T-helper 17 cell (primary cell): ENCODE data around the gene TRAF7. TPM values are rescaled to one million over a fixed set of nuclear protein-coding genes. Genes with fewer than 3 reads are reported as not detected.
A peak's percentile ranks its signal among the peaks of the same experiment; 100 is the strongest.

ENCODE experiments used
- ATAC-seq: fragments of 150-1000 bp; cut with Tn5 transposase; 2 replicates; pipeline ENCODE4 v1.10.0; 2021; ENCODE audit warnings: mild to moderate bottlenecking, moderate library complexity
- DNase-seq, 3 donors: peaks; one replicate each; pipeline versions ENCODE4 v3.0.0 to v3.0.0-alpha.2; 2020 to 2021
- H3K9me3 ChIP-seq: one replicate; pipeline ENCODE4 v1.7.0; 2013; ENCODE audit warnings: low read length, mild to moderate bottlenecking; ENCODE audit not compliant: control insufficient read depth, poor library complexity, severe bottlenecking
- H3K27ac Mint-ChIP-seq: one replicate; pipeline ENCODE4 v1.8.0; 2022; ENCODE audit warnings: mild to moderate bottlenecking, moderate library complexity, mixed read lengths
- H3K27me3 Mint-ChIP-seq: one replicate; pipeline ENCODE4 v1.8.0; 2022; ENCODE audit warnings: mixed read lengths
- H3K36me3 Mint-ChIP-seq: one replicate; pipeline ENCODE4 v1.8.0; 2022; ENCODE audit warnings: low read depth, mixed read lengths
- H3K4me1 Mint-ChIP-seq: one replicate; pipeline ENCODE4 v1.8.0; 2022; ENCODE audit warnings: mild to moderate bottlenecking, mixed read lengths
- H3K4me3 Mint-ChIP-seq: one replicate; pipeline ENCODE4 v1.8.0; 2022; ENCODE audit warnings: mild to moderate bottlenecking, moderate library complexity, mixed read lengths
- total RNA-seq, 4 donors: library from RNA in 2 of 4; stranded (reverse) in 2 of 4; gene quantifications; one replicate each; pipeline ENCODE4 v1.2.3 and lab custom pipeline; 2022 to 2026

Gene TRAF7
- total RNA-seq, 2 donors from 2014 or later: 32.4 to 35.0 TPM

DNA sequence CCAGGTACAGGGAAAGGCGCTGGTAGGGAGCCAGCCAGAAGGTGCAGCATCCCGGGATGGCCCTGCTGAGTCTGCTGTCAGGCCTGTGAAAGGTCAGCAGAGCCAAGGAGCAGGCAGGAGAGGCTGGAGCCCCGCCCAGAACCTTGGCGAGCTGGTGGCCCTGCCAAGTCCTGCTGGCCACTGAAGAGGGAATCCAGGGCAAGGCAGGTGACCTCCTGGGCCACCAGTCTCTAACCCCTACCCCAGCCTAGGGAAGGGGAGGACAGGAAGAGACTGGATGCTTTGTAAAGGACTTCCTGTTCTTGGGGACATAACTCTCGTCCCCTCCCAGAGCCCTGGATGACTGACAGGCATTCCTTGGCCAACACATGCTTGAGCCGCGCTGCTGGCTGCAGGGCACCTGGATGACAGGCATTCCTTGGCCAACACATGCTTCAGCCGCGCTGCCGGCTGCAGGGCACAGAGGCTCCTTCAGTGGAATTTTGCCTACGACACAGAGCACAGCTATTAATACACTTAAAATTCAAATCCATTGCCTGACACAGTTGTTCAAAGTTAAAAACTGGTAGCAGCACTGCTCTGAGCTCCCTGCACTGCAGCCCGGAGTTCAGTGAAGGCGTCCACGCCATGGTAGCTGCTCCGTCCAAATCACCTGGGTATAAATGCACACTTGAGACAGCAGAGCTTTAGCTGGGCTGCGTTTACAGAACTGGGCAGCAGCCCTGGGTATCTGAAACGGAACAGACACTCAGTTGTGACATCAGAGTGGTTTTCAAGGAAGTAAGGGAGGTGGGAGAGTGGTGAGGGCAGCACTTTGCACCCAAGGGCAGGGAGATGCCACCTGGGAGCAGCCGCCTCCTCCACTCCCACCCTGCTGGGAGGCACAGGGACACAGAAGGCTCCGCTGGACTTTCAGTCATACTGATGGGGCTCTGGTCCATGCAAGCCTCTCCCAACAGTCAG is 57.1 kb downstream of the TRAF7 start:
- no peak overlapping the region for H3K27ac Mint-ChIP-seq

DNA sequence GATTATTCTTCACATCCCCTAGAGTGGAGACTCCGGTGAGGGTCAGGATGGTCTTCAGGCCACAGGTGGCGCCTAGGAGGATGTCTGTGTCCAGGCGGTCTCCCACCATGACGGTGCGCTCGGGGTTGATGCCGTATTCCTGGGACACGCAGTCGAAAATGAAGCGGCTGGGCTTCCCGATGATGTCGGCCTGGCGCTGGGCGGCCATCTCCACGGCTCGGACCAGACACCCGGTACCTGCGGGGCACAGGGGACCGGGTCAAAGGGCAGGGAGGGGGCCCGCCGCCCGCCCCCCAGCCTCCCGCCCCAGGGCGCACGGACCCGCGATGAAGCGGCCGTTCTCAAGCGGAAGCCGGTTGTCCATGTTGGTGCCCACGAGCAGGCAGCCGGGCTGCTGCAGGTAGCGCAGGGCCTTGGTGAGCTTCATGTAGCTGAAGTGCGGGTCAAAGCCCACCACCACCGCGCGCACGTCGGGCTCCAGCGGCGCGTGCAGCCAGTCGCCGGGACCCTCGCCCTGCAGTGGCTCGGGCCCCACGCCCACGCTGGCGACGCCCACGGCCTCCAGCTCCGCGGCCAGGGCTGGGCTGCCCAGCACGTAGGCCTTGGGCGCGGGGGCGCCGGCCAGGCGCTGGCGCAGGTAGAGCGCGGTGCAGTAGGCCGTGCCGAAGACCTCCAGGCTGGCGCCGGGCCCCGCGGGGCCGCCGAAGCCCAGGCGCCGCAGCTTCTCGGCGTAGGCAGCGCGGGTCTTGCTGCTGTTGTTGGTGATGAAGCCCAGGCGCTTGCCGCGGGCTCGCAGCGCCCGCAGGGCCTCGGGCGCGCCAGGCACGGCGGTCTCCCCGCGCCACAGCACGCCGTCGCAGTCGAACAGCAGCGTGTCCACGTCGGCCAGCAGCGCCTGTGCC is 58.5 kb downstream of the TRAF7 start:
- peak overlapping the region; percentile 65 for H3K27ac Mint-ChIP-seq
- no peak for DNase-seq
- ATAC-seq: no peak
- H3K27me3 Mint-ChIP-seq: no peaks in the 10 kb centered on the region
- H3K9me3 ChIP-seq: no peaks in the 10 kb centered on the region
- no peaks in the 10 kb centered on the region for H3K36me3 Mint-ChIP-seq
- H3K4me1 Mint-ChIP-seq: peaks cover 15% of the 10 kb centered on the region
- peak overlapping the region; percentile 87 for H3K4me3 Mint-ChIP-seq

More for the DNA sequence above, 57.1 kb downstream of the TRAF7 start:
- H3K4me3 Mint-ChIP-seq: peak overlapping the region; percentile 87
- no peak for ATAC-seq
- H3K27me3 Mint-ChIP-seq: no peaks in the 10 kb centered on the region
- peaks cover 3% of the 10 kb centered on the region for H3K36me3 Mint-ChIP-seq
- DNase-seq: no peak
- H3K4me1 Mint-ChIP-seq: peaks cover 21% of the 10 kb centered on the region
- no peaks in the 10 kb centered on the region for H3K9me3 ChIP-seq

DNA sequence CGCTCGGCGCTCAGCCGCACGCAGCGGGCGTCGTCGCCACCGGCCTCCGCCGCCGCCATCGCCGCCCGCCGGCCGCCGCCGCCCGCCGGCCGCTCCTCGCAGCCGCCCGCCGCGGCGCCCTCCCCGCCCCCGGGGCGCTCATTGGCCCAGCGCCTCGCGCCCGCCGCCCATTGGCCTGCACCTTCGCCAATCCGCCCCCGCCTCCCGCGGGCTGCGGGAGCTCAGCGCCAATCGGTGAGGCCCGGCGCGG is 59.1 kb downstream of the TRAF7 start, which contains the start of gene PGP:
TSS of gene PGP (minus strand) at position 122 of the 250 bp plus-strand sequence. CDS start at position 59, 63 bp downstream.
- DNase-seq (peak in 1 of 3 donors; percentile 99), ATAC-seq (peak; percentile 95)
- H3K36me3 Mint-ChIP-seq: no peaks in the 10 kb centered on the region
- peaks cover 15% of the 10 kb centered on the region for H3K4me1 Mint-ChIP-seq
- no peaks in the 10 kb centered on the region for H3K9me3 ChIP-seq
- no peaks in the 10 kb centered on the region for H3K27me3 Mint-ChIP-seq
- H3K4me3 Mint-ChIP-seq: peak within 1 kb of the TSS; percentile 87
- peak within 1 kb of the TSS; percentile 65 for H3K27ac Mint-ChIP-seq

DNA sequence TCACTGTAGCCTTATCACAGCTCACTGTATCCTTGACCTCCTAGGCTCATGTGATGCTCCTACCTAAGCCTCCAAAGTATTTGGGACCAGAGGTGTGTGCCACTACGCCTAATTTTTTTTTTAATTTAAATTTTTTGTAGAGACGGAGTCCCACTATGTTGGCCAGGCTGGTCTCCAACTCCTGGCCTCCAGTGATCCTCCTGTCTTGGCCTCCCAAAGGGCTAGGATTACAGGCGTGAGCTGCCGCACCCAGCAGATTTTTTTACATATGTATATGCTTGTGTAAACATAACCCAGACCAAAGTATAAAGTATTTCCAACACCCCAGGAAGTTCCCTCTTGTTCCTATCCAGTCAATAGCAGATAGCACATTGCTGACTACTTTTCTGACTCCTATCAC is 60.7 kb downstream of the TRAF7 start:
- DNase-seq (no peak), ATAC-seq (no peak)
- no peak overlapping the region for H3K27ac Mint-ChIP-seq
- H3K4me3 Mint-ChIP-seq: peak overlapping the region; percentile 45
- H3K9me3 ChIP-seq: no peaks in the 10 kb centered on the region
- no peaks in the 10 kb centered on the region for H3K27me3 Mint-ChIP-seq
- H3K4me1 Mint-ChIP-seq: peaks cover 15% of the 10 kb centered on the region
- no peaks in the 10 kb centered on the region for H3K36me3 Mint-ChIP-seq

DNA sequence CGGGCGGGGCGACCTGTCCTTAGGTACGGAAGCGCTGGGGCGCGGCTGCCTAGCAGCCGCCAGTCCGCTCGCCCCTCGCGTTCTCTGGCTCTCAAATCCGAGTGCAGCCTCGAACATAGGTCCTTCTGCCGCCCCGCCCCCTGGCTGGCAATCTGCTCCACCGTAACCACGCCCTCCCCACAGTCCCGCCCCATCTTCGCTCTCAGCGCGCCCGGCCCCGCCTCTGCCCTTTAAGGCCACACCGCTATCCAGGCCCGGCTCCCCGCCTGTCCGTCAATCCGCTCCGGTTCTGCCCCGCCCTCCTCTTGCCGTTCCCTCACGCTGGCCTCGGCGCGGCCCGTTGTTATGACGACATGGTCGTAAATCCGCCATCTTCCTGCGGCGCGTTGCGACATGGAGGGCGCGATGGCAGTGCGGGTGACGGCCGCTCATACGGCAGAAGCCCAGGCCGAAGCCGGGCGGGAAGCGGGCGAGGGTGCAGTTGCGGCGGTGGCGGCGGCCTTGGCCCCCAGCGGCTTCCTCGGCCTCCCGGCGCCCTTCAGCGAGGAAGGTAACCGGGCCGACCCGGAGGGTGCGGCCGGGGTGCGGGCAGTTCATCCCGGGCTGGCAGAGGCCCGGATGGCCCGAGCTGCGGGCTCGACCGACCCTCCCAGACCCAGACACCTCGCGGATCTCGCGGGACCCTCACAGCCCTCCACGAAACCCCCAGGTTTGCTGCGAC is 67.8 kb downstream of the TRAF7 start, which contains the start of gene E4F1:
TSS of gene E4F1 (plus strand) at position 371 of the 721 bp plus-strand sequence. CDS start at position 394, 23 bp downstream.
- DNase-seq (peak; percentile 97 to 99 (median 99)), ATAC-seq (peak; percentile 98)
- Mint-ChIP-seq H3K4me3 (peak within 1 kb of the TSS; percentile 88), H3K27me3 (no peaks in the 10 kb centered on the region), H3K36me3 (no peaks in the 10 kb centered on the region), H3K4me1 (peaks cover 9% of the 10 kb centered on the region), H3K27ac (peak within 1 kb of the TSS; percentile 83)
- H3K9me3 ChIP-seq: no peaks in the 10 kb centered on the region

DNA sequence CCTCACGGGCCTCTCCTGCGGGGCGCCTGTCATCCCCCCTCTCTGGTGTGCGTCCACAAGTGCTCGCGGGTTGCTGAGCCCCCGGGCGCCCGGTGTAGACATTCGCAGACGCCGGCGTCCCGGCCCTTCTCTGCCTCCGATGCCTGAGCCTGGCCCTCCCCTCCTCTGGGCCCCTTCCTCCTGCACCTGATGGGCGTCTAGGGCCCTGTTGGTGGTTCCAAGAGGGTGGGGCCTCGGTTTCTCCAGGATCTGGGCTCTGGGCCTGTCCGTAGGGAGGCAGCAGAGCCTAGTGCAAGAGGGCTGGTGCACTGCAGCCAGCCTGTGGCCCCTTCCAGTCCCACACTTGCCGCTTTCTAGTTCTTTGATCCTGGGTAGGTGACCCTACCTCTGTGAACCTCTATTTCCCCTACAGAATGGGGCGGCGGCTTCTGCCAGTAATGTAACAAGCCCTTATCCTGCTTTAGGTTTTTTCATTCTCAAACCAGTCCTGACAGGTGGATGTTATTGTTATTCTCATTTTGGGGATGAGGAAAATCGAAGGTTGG is 68.4 kb downstream of the TRAF7 start:
- Mint-ChIP-seq H3K27ac (peak overlapping the region; percentile 83), H3K27me3 (no peaks in the 10 kb centered on the region)

DNA sequence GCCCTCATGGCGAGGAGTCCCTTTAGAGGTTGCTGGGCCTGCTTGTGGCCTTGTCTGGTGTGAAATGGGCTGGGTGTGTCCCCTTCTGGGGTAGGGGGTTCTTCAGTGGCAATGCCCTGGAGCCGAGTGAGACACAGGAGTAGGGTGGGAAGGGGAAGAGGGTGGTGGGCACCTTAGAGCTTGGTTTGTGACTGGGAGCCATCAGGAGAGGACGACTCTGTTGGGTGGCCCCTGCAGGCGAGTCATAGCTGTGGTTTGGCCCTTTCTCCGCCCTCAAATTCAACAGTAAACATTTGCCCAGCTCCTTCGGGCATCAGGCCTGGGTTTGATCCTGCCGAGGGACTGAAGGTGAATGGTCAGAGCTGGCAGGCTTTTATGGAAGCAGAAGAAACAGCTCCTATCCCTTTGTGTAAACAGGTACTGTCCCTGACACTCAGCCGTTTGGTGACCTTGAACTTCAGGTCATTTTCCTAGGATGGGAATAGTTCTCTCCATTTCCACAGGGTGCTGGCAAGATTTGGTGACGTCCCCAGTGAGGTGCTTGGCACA is 70.7 kb downstream of the TRAF7 start:
- peaks cover 2% of the 10 kb centered on the region for H3K36me3 Mint-ChIP-seq
- DNase-seq (no peak), ATAC-seq (no peak)
- H3K9me3 ChIP-seq: no peaks in the 10 kb centered on the region
- H3K4me3 Mint-ChIP-seq: peak overlapping the region; percentile 25
- H3K4me1 Mint-ChIP-seq: peaks cover 9% of the 10 kb centered on the region
- H3K27ac Mint-ChIP-seq: no peak overlapping the region
- no peaks in the 10 kb centered on the region for H3K27me3 Mint-ChIP-seq

More for the DNA sequence above, 68.4 kb downstream of the TRAF7 start:
- H3K9me3 ChIP-seq: no peaks in the 10 kb centered on the region
- DNase-seq (no peak), ATAC-seq (peak; percentile 14)
- Mint-ChIP-seq H3K36me3 (no peaks in the 10 kb centered on the region), H3K4me3 (peak overlapping the region; percentile 88), H3K4me1 (peaks cover 9% of the 10 kb centered on the region)

DNA sequence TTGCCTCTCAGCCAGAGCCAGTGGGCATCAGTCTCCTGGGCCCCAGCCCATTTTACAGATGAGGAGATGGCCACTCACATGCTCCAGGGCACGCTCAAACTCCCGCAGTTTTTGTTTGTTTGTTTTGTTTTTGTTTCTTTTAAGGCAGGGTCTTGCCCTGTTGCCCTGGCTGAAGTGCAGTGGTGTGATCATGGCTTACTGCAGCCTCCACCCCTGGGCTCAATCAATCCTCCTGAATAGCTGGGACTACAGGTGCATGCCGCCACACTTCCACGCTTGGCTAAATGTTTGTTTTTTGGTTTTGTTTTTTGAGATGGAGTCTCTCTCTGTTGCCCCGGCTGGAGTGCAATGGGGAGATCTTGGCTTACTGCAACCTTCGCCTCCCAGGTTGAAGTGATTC is 71.3 kb downstream of the TRAF7 start:
- Mint-ChIP-seq H3K27me3 (no peaks in the 10 kb centered on the region), H3K4me1 (peaks cover 9% of the 10 kb centered on the region), H3K27ac (no peak overlapping the region), H3K4me3 (peak overlapping the region; percentile 67), H3K36me3 (peaks cover 2% of the 10 kb centered on the region)
- H3K9me3 ChIP-seq: no peaks in the 10 kb centered on the region
- ATAC-seq (no peak), DNase-seq (no peak)

Other genes with a start within 250 kb of the TRAF7 start
- gene HS3ST6, start 237.4 kb upstream of the TRAF7 start, total RNA-seq: not detected
- gene MSRB1, start 212.6 kb upstream of the TRAF7 start, total RNA-seq: 1 to 10 TPM; 3.8 to 4.9 TPM
- gene RPL3L, start 201.1 kb upstream of the TRAF7 start, total RNA-seq: not detected
- gene NDUFB10, start 196.2 kb upstream of the TRAF7 start, total RNA-seq: 10 to 100 TPM; 57.7 to 58.1 TPM
- gene RPS2, start 191.0 kb upstream of the TRAF7 start, total RNA-seq: 1,000 to 10,000 TPM; 3,200 to 3,361 TPM
- gene RNF151, start 188.9 kb upstream of the TRAF7 start, total RNA-seq: not detected
- 10 to 100 TPM; 19.5 to 20.8 TPM for gene TBL3, start 183.7 kb upstream of the TRAF7 start, total RNA-seq
- under 1 TPM; 0.40 to 0.78 TPM for gene NOXO1, start 174.3 kb upstream of the TRAF7 start, total RNA-seq
- gene GFER, start 171.6 kb upstream of the TRAF7 start, total RNA-seq: 10 to 100 TPM; 16.2 to 22.1 TPM
- gene SYNGR3, start 165.8 kb upstream of the TRAF7 start, total RNA-seq: 1 to 10 TPM; 7.3 to 8.1 TPM
- gene ZNF598, start 146.0 kb upstream of the TRAF7 start, total RNA-seq: 10 to 100 TPM; 45.2 to 46.7 TPM
- gene NPW, start 136.0 kb upstream of the TRAF7 start, total RNA-seq: 1 to 10 TPM in 1 of 2 donors, not detected in 1; 2.0 TPM
- gene NHERF2, start 128.9 kb upstream of the TRAF7 start, total RNA-seq: 1 to 10 TPM; 2.2 to 3.9 TPM
- gene NTHL1, start 107.9 kb upstream of the TRAF7 start, total RNA-seq: 1 to 10 TPM; 6.7 to 6.8 TPM
- 100 to 1,000 TPM; 123 TPM for gene TSC2, start 107.8 kb upstream of the TRAF7 start, total RNA-seq
- 10 to 100 TPM; 86.6 to 88.9 TPM for gene PKD1, start 19.9 kb upstream of the TRAF7 start, total RNA-seq
- gene RAB26, start 7.2 kb upstream of the TRAF7 start, total RNA-seq: under 1 TPM; 0.21 to 0.57 TPM
- under 1 TPM in 1 of 2 donors, not detected in 1; 0.05 TPM for gene CASKIN1, start 40.8 kb downstream of the TRAF7 start, total RNA-seq
- 10 to 100 TPM; 28.2 to 31.4 TPM for gene MLST8, start 49.7 kb downstream of the TRAF7 start, total RNA-seq
- gene BRICD5, start 55.1 kb downstream of the TRAF7 start, total RNA-seq: 1 to 10 TPM; 2.6 to 4.0 TPM
- 1 to 10 TPM; 7.8 to 9.2 TPM for gene PGP, start 59.1 kb downstream of the TRAF7 start, total RNA-seq
- 10 to 100 TPM; 32.0 to 33.6 TPM for gene E4F1, start 67.8 kb downstream of the TRAF7 start, total RNA-seq
- under 1 TPM; 0.37 to 0.42 TPM for gene DNASE1L2, start 80.7 kb downstream of the TRAF7 start, total RNA-seq
- gene ECI1, start 95.8 kb downstream of the TRAF7 start, total RNA-seq: 10 to 100 TPM; 15.2 TPM
- 100 to 1,000 TPM; 204 to 224 TPM for gene RNPS1, start 112.3 kb downstream of the TRAF7 start, total RNA-seq
- gene ABCA3, start 184.9 kb downstream of the TRAF7 start, total RNA-seq: 10 to 100 TPM in 1 of 2 donors, 1 to 10 TPM in 1; 8.3 to 10.5 TPM